ENCODE measurements around the gene ZNF562.

The ZNF562 gene

DNA sequence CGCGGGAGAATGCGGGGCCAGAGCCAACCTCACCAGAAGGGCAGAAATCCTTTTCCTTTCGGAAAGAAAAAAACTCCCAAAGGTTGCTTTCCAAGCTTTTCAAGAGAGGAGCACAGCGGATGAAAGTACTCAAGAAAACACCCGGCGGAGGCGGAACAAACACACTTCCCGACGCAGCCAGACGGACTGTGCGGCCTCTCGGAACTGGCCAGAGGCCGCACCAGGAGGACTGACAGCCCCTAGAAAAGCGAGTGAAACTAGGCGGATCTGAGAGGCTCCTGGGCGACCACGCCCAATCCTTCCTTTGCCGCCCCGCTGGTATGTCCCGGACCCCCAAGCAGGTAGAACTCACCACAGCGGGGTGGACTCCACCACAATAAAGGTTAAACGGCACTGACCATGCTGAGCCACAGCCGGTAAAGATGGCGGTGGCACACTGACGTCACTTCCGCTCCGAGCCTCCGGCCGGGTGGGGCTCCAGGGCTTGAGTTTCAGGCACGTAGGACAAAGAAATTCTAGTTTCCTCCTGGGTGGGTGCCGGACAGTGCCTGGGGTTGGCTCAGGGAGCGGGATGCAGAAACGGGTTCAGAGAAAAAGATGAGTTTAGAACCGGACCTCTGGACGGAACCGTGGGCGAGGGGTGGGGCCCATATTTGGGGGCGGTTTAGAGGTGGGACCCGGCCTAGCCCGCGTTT is at the start of gene ZNF562:
Gene ZNF562 (minus strand): TSS at position 438 of the 695 bp plus-strand sequence. CDS start 14,356 bp downstream, outside the sequence.
- TF ChIP-seq, protein P1, sequence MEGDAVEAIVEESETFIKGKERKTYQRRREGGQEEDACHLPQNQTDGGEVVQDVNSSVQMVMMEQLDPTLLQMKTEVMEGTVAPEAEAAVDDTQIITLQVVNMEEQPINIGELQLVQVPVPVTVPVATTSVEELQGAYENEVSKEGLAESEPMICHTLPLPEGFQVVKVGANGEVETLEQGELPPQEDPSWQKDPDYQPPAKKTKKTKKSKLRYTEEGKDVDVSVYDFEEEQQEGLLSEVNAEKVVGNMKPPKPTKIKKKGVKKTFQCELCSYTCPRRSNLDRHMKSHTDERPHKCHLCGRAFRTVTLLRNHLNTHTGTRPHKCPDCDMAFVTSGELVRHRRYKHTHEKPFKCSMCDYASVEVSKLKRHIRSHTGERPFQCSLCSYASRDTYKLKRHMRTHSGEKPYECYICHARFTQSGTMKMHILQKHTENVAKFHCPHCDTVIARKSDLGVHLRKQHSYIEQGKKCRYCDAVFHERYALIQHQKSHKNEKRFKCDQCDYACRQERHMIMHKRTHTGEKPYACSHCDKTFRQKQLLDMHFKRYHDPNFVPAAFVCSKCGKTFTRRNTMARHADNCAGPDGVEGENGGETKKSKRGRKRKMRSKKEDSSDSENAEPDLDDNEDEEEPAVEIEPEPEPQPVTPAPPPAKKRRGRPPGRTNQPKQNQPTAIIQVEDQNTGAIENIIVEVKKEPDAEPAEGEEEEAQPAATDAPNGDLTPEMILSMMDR (IDR thresholded peaks at IDR 0.05; ENCODE audit: insufficient read depth, low read length, poor library complexity, severe bottlenecking), result no peak
- H3K27me3 ChIP-seq (replicated peaks; ENCODE audit: control insufficient read depth, insufficient read depth, low read length), result no peaks in the 10 kb centered on the region
- peak within 1 kb of the TSS; percentile 88 for H3K4me3 ChIP-seq (replicated peaks; ENCODE audit: low read depth, low read length)
- no peaks in the 10 kb centered on the region for H3K36me3 ChIP-seq (ENCODE audit: control insufficient read depth, insufficient read depth, low read length)
- peak; percentile 92 for DNase-seq (ENCODE audit: extremely low read depth, insufficient read length)

DNA sequence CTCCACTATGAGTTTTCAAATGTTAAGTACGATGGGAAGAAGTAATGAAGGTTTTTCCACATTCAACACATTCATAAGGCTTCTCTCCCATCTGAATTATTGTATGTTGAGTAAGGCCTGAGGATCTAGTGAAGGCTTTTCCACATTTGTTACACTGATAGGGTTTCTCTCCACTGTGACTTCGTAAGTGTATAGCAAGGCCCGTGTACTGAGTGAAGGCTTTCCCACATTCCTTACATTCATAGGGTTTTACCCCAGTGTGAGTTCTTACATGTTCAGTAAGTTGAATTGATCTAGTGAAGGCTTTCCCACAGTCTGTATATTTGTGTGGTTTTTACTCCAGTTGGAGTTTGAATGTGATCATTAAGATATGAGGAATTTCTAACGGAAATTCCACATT is 49.3 kb upstream of the ZNF562 start:
- no peak for DNase-seq (ENCODE audit: extremely low read depth, insufficient read length)
- no peaks in the 10 kb centered on the region for H3K27me3 ChIP-seq (replicated peaks; ENCODE audit: control insufficient read depth, insufficient read depth, low read length)
- TF ChIP-seq, protein P1 (IDR thresholded peaks at IDR 0.05; ENCODE audit: insufficient read depth, low read length, poor library complexity, severe bottlenecking), result no peak
- H3K4me3 ChIP-seq (replicated peaks; ENCODE audit: low read depth, low read length), result no peak overlapping the region
- no peaks in the 10 kb centered on the region for H3K36me3 ChIP-seq (ENCODE audit: control insufficient read depth, insufficient read depth, low read length)

DNA sequence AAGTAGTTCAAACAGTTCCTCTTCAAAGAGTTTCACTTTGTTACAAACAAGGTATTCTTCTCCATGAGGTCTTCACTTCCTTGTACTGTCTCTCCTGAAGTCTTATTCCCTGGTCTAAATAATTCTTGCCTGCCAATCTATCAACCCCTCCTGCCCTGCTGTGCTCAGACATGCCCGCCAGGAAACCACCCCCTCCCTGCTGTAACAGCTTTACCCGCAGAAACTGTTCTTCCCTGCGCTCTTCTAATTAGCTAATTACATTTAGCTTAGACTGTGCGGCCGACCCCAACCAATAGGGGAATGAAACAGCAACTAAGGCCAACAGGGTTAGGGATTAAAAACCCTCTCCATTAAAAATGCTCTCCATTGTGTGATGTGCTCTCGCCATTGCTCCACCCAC is 47.0 kb upstream of the ZNF562 start:
- H3K27me3 ChIP-seq (replicated peaks; ENCODE audit: control insufficient read depth, insufficient read depth, low read length), result no peaks in the 10 kb centered on the region
- no peaks in the 10 kb centered on the region for H3K36me3 ChIP-seq (ENCODE audit: control insufficient read depth, insufficient read depth, low read length)
- no peak overlapping the region for H3K4me3 ChIP-seq (replicated peaks; ENCODE audit: low read depth, low read length)
- TF ChIP-seq, protein P1 (IDR thresholded peaks at IDR 0.05; ENCODE audit: insufficient read depth, low read length, poor library complexity, severe bottlenecking), result no peak
- no peak for DNase-seq (ENCODE audit: extremely low read depth, insufficient read length)

DNA sequence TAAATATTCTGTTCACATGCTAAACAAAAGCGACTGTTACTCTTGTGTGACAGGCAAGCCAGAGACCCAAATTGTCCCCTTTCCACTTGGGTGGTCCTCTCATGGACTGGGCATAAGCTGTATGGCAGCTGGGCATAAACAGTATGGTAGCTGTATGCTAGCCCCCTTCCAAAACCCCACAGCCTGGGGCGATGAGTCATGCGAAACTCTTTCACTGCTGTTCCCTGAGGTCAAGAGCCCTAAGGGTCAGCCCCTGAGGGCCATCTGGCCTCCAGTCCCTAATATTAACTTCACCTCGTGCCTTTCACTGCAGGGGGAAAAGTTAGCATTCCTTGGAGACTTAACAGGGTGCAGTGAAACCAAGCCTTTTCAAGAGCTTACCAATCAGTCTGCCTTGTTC is 45.6 kb upstream of the ZNF562 start:
- no peaks in the 10 kb centered on the region for H3K36me3 ChIP-seq (ENCODE audit: control insufficient read depth, insufficient read depth, low read length)
- DNase-seq (ENCODE audit: extremely low read depth, insufficient read length), result no peak
- no peaks in the 10 kb centered on the region for H3K27me3 ChIP-seq (replicated peaks; ENCODE audit: control insufficient read depth, insufficient read depth, low read length)
- H3K4me3 ChIP-seq (replicated peaks; ENCODE audit: low read depth, low read length), result no peak overlapping the region
- TF ChIP-seq, protein P1 (IDR thresholded peaks at IDR 0.05; ENCODE audit: insufficient read depth, low read length, poor library complexity, severe bottlenecking), result no peak

DNA sequence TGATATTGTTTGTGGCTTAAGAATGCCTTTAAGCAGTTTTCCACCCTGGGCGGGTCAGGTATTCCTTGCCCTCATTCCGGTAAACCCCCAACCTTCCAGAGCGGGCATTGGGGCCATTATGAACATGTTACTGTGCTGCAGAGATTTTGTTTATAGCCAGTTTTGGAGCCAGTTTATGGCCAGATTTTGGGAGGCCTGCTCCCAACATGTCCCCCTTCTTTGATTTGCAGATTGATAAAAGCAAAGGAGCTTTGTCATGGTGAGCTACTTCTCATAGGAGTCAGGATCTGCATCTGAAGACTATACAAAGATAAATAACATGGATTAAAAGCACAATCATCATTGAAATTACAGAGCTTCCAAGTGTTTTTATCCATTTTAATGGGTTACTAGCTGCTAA is 36.9 kb upstream of the ZNF562 start:
- Histone ChIP-seq H3K36me3 (ENCODE audit: control insufficient read depth, insufficient read depth, low read length) (no peaks in the 10 kb centered on the region), H3K4me3 (replicated peaks; ENCODE audit: low read depth, low read length) (no peak overlapping the region), H3K27me3 (replicated peaks; ENCODE audit: control insufficient read depth, insufficient read depth, low read length) (no peaks in the 10 kb centered on the region)
- DNase-seq (ENCODE audit: extremely low read depth, insufficient read length), result no peak
- TF ChIP-seq, protein P1 (IDR thresholded peaks at IDR 0.05; ENCODE audit: insufficient read depth, low read length, poor library complexity, severe bottlenecking), result no peak

All from GM06990 (cell line).